ENCODE results near the gene TMC1.

DNA sequence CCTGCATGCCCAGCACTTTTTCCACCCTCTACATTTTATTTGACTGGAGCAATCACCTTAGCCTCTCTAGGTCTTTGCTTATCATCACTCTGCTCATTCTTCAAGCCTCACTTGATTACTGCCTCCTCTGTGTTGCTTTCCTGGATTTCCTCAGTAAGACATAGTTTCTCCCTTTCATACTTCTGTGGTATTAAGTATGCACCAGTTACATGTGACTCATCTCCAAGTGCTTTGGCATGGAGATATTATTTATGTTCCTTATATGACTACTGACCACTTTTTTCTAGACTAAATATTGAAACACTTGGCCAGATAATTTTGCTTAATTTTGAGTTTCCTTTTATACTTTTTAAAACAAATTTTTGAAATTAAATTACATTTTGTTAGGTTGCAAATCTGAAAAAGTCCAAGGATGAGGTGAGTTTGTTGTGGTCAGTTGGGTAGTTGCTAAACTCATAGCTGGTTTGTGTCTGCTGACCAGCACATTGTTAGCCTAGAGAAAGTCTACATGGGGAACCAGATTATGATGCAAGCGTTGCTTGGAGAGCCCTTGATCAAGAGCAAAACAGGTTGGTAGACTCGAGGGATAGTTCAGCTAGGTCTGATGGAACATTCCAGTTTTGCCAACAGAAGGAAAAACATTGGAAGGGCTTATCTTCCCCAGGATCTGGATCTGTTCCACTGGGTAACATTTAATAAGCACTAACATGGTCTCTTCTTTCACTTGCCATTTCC, 140.2 kb downstream of the TMC1 start:
- no peak for TF ChIP-seq POLR2AphosphoS5 (IDR thresholded peaks at IDR 0.05; ENCODE audit: low read depth, low read length)
- TF ChIP-seq POLR2A (IDR thresholded peaks at IDR 0.05; ENCODE audit: low read depth, low read length): no peak
- TF ChIP-seq TAF1 (IDR thresholded peaks at IDR 0.05; ENCODE audit: borderline replicate concordance, low read depth, low read length): no peak

All from GM12892 (cell line).